ENCODE measurements around the gene ASXL1. TPM values are rescaled to one million over a fixed set of nuclear protein-coding genes. Genes with fewer than 3 reads are reported as not detected.

The ASXL1 gene
- total and polyA plus RNA-seq, 10 donors, result 14.1 to 149 (median 96.8) TPM

DNA sequence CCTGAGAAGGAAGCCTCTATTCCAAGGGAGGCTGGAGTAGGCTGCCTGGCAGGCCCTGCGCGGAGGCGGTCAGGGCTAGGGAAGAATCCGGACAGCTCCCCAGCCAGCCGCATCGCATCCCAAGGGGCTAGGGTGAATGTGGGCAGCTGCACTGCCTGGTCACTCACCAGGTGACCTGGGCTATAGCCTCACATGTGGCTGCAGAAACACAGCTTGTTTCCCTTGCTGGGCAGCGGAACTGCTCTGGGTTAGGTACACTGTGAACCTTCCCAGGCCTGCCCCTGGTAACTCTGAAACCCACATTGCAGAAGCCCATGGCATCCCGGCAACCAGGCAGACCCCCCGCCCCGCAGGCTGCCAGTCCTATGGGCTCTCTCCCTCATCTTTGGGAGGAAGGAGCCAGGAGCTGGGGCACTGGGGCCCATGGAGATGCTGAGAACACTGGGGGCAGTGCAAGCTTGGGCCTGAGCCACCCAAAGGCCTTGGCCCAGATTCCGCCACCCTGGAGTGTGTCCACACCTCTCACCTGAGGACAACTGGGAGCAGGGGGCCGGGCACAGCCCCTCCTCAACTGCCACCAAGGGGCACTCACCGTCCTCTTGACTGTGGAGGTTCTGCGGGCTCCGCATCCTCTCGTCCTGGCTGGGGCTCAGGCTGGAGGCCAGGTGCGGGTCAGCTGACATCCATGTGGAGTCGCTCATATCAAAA is 116.0 kb downstream of the ASXL1 start:
- Histone ChIP-seq H3K27ac (peak overlapping the region; percentile 58 to 87 (median 78)), H3K36me3 (peaks cover 0 to 43% (median 5%) of the 10 kb centered on the region in 6 donors), H3K27me3 (replicated peaks in 1 of 7) (no peaks in the 10 kb centered on the region), H3K4me3 (peak overlapping the region in 6 of 8 donors; percentile 3 to 42 (median 16)), H3K4me1 (peaks cover 39 to 100% (median 88%) of the 10 kb centered on the region in 6 donors), H3K9me3 (no peaks in the 10 kb centered on the region)
- 58 to 78% (median 74%) methylated on average over 9 to 18 of the region's 18 CpGs for WGBS, 5 donors
- DNase-seq, result no peak
- TF ChIP-seq, protein P1, sequence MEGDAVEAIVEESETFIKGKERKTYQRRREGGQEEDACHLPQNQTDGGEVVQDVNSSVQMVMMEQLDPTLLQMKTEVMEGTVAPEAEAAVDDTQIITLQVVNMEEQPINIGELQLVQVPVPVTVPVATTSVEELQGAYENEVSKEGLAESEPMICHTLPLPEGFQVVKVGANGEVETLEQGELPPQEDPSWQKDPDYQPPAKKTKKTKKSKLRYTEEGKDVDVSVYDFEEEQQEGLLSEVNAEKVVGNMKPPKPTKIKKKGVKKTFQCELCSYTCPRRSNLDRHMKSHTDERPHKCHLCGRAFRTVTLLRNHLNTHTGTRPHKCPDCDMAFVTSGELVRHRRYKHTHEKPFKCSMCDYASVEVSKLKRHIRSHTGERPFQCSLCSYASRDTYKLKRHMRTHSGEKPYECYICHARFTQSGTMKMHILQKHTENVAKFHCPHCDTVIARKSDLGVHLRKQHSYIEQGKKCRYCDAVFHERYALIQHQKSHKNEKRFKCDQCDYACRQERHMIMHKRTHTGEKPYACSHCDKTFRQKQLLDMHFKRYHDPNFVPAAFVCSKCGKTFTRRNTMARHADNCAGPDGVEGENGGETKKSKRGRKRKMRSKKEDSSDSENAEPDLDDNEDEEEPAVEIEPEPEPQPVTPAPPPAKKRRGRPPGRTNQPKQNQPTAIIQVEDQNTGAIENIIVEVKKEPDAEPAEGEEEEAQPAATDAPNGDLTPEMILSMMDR (IDR thresholded peaks at IDR 0.05 in 8 of 11, conservative IDR thresholded peaks at IDR 0.05 in 3 of 11), result no peak
- TF ChIP-seq POLR2AphosphoS5 (IDR thresholded peaks at IDR 0.05) (no peak), POLR2A (IDR thresholded peaks at IDR 0.05) (no peak)
- intact Hi-C loops (cut with DNase I; ENCODE audit: low total_unique reads), result no loop called here

DNA sequence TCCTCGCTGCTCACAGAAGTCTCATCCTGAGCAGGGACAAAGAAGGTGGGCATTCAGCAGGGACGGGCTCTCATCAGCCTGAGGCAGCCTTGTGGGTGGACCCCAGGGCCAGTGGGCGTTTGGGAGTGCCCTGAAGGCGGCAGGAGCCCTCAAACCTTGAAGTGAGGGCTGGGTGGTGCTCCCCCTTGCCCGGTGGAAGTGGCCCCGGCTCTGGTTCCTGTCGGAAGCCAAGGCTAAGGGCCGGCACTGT is 116.5 kb downstream of the ASXL1 start:
- no peak for DNase-seq
- intact Hi-C loops (cut with DNase I; ENCODE audit: low total_unique reads), result no loop called here
- peak in 1 of 3 donors; percentile 62 for TF ChIP-seq POLR2AphosphoS5 (IDR thresholded peaks at IDR 0.05)
- no peak for TF ChIP-seq POLR2A (IDR thresholded peaks at IDR 0.05)
- TF ChIP-seq, protein P1 (IDR thresholded peaks at IDR 0.05 in 8 of 11, conservative IDR thresholded peaks at IDR 0.05 in 3 of 11), result no peak
- peaks cover 0 to 43% (median 5%) of the 10 kb centered on the region in 6 donors for H3K36me3 ChIP-seq
- peak overlapping the region; percentile 58 to 87 (median 78) for H3K27ac ChIP-seq
- H3K4me3 ChIP-seq, result peak overlapping the region in 7 of 8 donors; percentile 3 to 42 (median 17)
- peaks cover 40 to 100% (median 85%) of the 10 kb centered on the region in 6 donors for H3K4me1 ChIP-seq
- H3K27me3 ChIP-seq (replicated peaks in 1 of 7), result no peaks in the 10 kb centered on the region
- WGBS, 5 donors, result 23 to 46% (median 34%) methylated on average over 8 of the region's 8 CpGs
- no peaks in the 10 kb centered on the region for H3K9me3 ChIP-seq

DNA sequence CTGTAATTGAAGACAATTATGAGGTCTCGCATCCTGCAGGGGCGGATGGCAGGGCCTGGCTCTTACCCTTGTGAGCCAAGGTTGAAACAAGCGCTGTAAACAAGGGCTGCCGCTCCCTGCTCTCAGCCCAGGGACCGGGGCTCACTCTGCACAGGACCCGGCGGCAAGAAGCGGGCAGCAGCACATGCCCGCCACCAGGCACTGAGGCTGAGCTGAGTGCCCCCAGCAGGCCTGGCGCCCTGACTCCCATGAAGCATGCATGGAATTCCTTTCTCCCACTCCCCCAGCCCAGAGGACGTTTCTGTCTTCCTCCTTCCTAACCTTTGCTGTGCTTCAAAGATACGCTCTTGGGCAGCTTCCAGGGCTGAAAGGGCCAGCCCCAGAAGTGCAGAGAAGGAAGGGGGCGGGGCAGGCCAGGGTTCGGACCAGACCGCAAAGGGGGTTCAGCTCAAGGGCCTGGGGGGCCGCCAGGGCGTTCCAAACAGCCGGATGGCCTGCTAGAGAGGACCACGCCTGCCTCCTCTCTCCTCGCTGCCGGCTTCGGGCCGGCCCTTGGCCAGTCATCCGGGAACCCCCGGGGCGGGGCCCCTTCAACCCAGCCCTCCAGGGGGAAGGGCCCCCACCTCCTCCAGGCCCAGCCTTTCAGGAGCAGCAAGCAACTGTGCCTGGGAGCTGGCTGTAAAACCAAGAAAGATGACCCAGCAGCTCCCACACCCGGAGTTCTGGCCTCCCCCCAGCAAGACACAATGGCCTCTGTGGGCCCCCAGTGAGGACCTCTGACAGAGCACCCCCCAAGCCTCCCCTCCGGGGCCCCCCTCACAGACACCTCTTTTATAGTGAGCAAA is 117.1 kb downstream of the ASXL1 start:
- intact Hi-C loops (cut with DNase I; ENCODE audit: low total_unique reads), result no loop called here
- TF ChIP-seq, protein P1 (IDR thresholded peaks at IDR 0.05 in 8 of 11, conservative IDR thresholded peaks at IDR 0.05 in 3 of 11), result no peak
- TF ChIP-seq POLR2AphosphoS5 (IDR thresholded peaks at IDR 0.05), result peak; percentile 64 to 76 (median 65)
- TF ChIP-seq POLR2A (IDR thresholded peaks at IDR 0.05), result no peak
- H3K4me1 ChIP-seq, result peaks cover 41 to 100% (median 83%) of the 10 kb centered on the region in 6 donors
- H3K27ac ChIP-seq, result peak overlapping the region; percentile 58 to 87 (median 78)
- no peaks in the 10 kb centered on the region for H3K9me3 ChIP-seq
- 8 to 21% (median 16%) methylated on average over 18 to 28 of the region's 28 CpGs for WGBS, 5 donors
- DNase-seq, result peak; percentile 91
- H3K27me3 ChIP-seq (replicated peaks in 1 of 7), result no peaks in the 10 kb centered on the region
- H3K4me3 ChIP-seq, result peak overlapping the region in 7 of 8 donors; percentile 3 to 42 (median 17)
- peaks cover 0 to 43% (median 5%) of the 10 kb centered on the region in 6 donors for H3K36me3 ChIP-seq
